Large intestine (tissue), 1 donor: ENCODE data around the gene S1PR2. TPM values are rescaled to one million over a fixed set of nuclear protein-coding genes. Genes with fewer than 3 reads are reported as not detected.

Experiments
- polyA plus RNA-seq: library from polyadenylated mRNA; unstranded; fragments of 120-200 nt; gene quantifications from one replicate; pipeline ENCODE4 v1.2.1, GENCODE V29; 2013

The S1PR2 gene
- polyA plus RNA-seq, 1 donor, result 4.4 TPM

Other genes starting within 250 kb of the S1PR2 start
- gene COL5A3, start 220.8 kb downstream of the S1PR2 start, polyA plus RNA-seq, result 5.6 TPM
- not detected for gene RDH8, start 217.8 kb downstream of the S1PR2 start, polyA plus RNA-seq
- 44.5 TPM for gene SHFL, start 145.0 kb downstream of the S1PR2 start, polyA plus RNA-seq
- gene ANGPTL6, start 128.7 kb downstream of the S1PR2 start, polyA plus RNA-seq, result 6.6 TPM
- gene PPAN, start 125.0 kb downstream of the S1PR2 start, polyA plus RNA-seq, result 41.3 TPM
- 14.4 TPM for gene P2RY11, start 119.6 kb downstream of the S1PR2 start, polyA plus RNA-seq
- 221 TPM for gene EIF3G, start 111.4 kb downstream of the S1PR2 start, polyA plus RNA-seq
- gene DNMT1, start 36.4 kb downstream of the S1PR2 start, polyA plus RNA-seq, result 51.9 TPM
- gene MRPL4, start 20.9 kb upstream of the S1PR2 start, polyA plus RNA-seq, result 37.2 TPM
- 14.8 TPM for gene ICAM1, start 39.8 kb upstream of the S1PR2 start, polyA plus RNA-seq
- gene ICAM4, start 55.6 kb upstream of the S1PR2 start, polyA plus RNA-seq, result 1.2 TPM
- gene ICAM5, start 58.6 kb upstream of the S1PR2 start, polyA plus RNA-seq, result 0.87 TPM
- gene ZGLP1, start 78.5 kb upstream of the S1PR2 start, polyA plus RNA-seq, result 7.6 TPM
- 17.9 TPM for gene FDX2, start 84.7 kb upstream of the S1PR2 start, polyA plus RNA-seq
- gene RAVER1, start 102.2 kb upstream of the S1PR2 start, polyA plus RNA-seq, result 45.2 TPM
- gene ICAM3, start 108.3 kb upstream of the S1PR2 start, polyA plus RNA-seq, result 5.3 TPM
- gene TYK2, start 149.2 kb upstream of the S1PR2 start, polyA plus RNA-seq, result 111 TPM
- 155 TPM for gene CDC37, start 172.2 kb upstream of the S1PR2 start, polyA plus RNA-seq
- gene PDE4A, start 189.2 kb upstream of the S1PR2 start, polyA plus RNA-seq, result 2.2 TPM